WERI-Rb-1 (cell line): ENCODE measurements around the gene DGCR6.
"Not testable (repeated sequence)": the region's sequence is repeated elsewhere in the genome, so short reads cannot be mapped to it uniquely, and the experiment has no call there.

Experiments
- DNase-seq: peaks from one replicate; pipeline ENCODE4 v3.0.0-alpha.2; 2020
- H3K27ac ChIP-seq: fragments of 250-450 bp; sonication (Bioruptor Pico); 2 replicates; pipeline ENCODE4 v1.5.1; 2020; ENCODE audit warnings: mild to moderate bottlenecking, moderate library complexity
- H3K27me3 ChIP-seq: fragments of 250-450 bp; sonication (Bioruptor Pico); 2 replicates; pipeline ENCODE4 v1.5.1; 2021; ENCODE audit warnings: mild to moderate bottlenecking, low read depth, moderate library complexity; ENCODE audit not compliant: insufficient read depth, severe bottlenecking
- H3K36me3 ChIP-seq: fragments of 250-450 bp; sonication (Bioruptor Pico); 2 replicates; pipeline ENCODE4 v1.5.1; 2020; ENCODE audit warnings: mild to moderate bottlenecking, moderate library complexity
- H3K4me3 ChIP-seq: 2 replicates; pipeline ENCODE4 v1.5.1; 2011; ENCODE audit warnings: low read depth, mild to moderate bottlenecking, control low read depth, low read length
- H3K9me3 ChIP-seq: fragments of 250-450 bp; sonication (Bioruptor Pico); 2 replicates; pipeline ENCODE4 v1.5.1; 2021; ENCODE audit warnings: mild to moderate bottlenecking, moderate library complexity; ENCODE audit not compliant: severe bottlenecking
- TF ChIP-seq, protein P1 (sequence below): IDR thresholded peaks from 2 replicates; pipeline ENCODE4 v1.5.1; 2011; ENCODE audit warnings: low read depth, mild to moderate bottlenecking, control low read depth, inconsistent platforms, low read length

The DGCR6 gene

GRCh38 chr22:18925368-18926064, 19.4 kb downstream of the DGCR6 start:
- H3K9me3 ChIP-seq, result no peaks in the 10 kb centered on the region
- no peak overlapping the region for H3K27ac ChIP-seq
- H3K4me3 ChIP-seq, result no peak overlapping the region
- TF ChIP-seq, protein P1, sequence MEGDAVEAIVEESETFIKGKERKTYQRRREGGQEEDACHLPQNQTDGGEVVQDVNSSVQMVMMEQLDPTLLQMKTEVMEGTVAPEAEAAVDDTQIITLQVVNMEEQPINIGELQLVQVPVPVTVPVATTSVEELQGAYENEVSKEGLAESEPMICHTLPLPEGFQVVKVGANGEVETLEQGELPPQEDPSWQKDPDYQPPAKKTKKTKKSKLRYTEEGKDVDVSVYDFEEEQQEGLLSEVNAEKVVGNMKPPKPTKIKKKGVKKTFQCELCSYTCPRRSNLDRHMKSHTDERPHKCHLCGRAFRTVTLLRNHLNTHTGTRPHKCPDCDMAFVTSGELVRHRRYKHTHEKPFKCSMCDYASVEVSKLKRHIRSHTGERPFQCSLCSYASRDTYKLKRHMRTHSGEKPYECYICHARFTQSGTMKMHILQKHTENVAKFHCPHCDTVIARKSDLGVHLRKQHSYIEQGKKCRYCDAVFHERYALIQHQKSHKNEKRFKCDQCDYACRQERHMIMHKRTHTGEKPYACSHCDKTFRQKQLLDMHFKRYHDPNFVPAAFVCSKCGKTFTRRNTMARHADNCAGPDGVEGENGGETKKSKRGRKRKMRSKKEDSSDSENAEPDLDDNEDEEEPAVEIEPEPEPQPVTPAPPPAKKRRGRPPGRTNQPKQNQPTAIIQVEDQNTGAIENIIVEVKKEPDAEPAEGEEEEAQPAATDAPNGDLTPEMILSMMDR, result no peak
- DNase-seq, result no peak
- H3K36me3 ChIP-seq, result no peaks in the 10 kb centered on the region
- H3K27me3 ChIP-seq, result no peaks in the 10 kb centered on the region

DNA sequence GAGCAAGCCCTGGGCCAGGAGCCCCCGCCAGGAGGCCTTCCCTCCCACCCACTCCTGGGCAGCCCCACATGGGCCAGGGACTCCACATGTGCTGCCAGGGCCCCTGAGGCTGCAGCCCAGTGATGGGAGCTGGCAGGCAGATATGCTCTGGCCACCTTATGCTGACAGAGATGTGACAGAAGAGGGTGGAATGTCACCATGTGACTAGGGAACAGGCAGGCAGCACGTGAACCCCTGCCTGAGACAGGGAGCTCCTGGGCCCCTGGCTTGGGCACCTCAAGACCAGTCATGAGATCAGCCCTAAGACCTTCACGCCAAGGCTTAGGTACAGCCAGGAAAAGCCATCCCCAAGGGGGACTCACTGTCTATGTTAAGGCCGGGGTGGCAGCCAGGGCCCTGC, 20.9 kb downstream of the DGCR6 start:
- Histone ChIP-seq H3K36me3 (no peaks in the 10 kb centered on the region), H3K27ac (no peak overlapping the region), H3K27me3 (no peaks in the 10 kb centered on the region), H3K9me3 (no peaks in the 10 kb centered on the region), H3K4me3 (no peak overlapping the region)
- no peak for DNase-seq
- TF ChIP-seq, protein P1, result no peak

GRCh38 chr22:18927573-18927972, 21.5 kb downstream of the DGCR6 start:
- no peaks in the 10 kb centered on the region for H3K36me3 ChIP-seq
- DNase-seq, result no peak
- TF ChIP-seq, protein P1, result no peak
- no peaks in the 10 kb centered on the region for H3K27me3 ChIP-seq
- no peak overlapping the region for H3K27ac ChIP-seq
- H3K4me3 ChIP-seq, result no peak overlapping the region
- H3K9me3 ChIP-seq, result no peaks in the 10 kb centered on the region

- H3K9me3 ChIP-seq, result no peaks in the 10 kb centered on the region
- H3K4me3 ChIP-seq, result no peak overlapping the region
- H3K27ac ChIP-seq, result no peak overlapping the region
- no peak for DNase-seq
- TF ChIP-seq, protein P1, result no peak
- no peaks in the 10 kb centered on the region for H3K27me3 ChIP-seq
- no peaks in the 10 kb centered on the region for H3K36me3 ChIP-seq
Measured at GRCh38 chr22:18929459-18929858, 23.3 kb downstream of the DGCR6 start.

- DNase-seq, result no peak
- Histone ChIP-seq H3K27me3 (no peaks in the 10 kb centered on the region), H3K4me3 (no peak overlapping the region), H3K9me3 (no peaks in the 10 kb centered on the region), H3K36me3 (no peaks in the 10 kb centered on the region), H3K27ac (no peak overlapping the region)
- TF ChIP-seq, protein P1, result no peak
Measured at GRCh38 chr22:18931905-18932652, 26.0 kb downstream of the DGCR6 start.

DNA sequence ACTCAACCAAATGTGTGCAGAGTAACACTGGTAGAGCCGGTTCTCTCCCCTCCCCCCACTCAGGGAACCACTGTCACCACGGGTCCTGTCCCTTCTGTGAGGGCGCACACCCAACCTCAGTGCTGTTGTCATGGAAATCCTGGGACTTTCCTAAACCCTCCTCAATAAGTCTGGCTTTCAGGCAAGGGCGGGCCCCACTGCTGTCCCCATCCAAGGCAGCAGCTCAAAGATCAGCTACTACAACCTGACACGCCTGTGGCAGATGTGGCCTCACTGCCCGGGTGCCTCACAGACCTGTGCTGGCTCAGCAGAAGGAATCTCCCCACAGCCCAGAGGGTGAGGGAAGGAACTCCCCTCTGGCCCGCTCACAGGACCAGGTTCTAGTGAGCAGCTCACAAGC, 27.8 kb downstream of the DGCR6 start:
- no peaks in the 10 kb centered on the region for H3K36me3 ChIP-seq
- no peak overlapping the region for H3K27ac ChIP-seq
- TF ChIP-seq, protein P1, result no peak
- no peak for DNase-seq
- no peak overlapping the region for H3K4me3 ChIP-seq
- no peaks in the 10 kb centered on the region for H3K27me3 ChIP-seq
- H3K9me3 ChIP-seq, result no peaks in the 10 kb centered on the region

GRCh38 chr22:18934688-18935087, 28.6 kb downstream of the DGCR6 start:
- H3K4me3 ChIP-seq, H3K27me3 ChIP-seq, H3K36me3 ChIP-seq, H3K27ac ChIP-seq, DNase-seq, H3K9me3 ChIP-seq: not testable (repeated sequence)
